GM18526 (cell line): ENCODE data around the gene SORT1.

Experiments used
- POLR2A ChIP-seq: IDR thresholded peaks from 3 replicates; pipeline ENCODE4 v1.6.1; 2011; ENCODE audit not compliant: insufficient read length; ENCODE audit errors: extremely low read depth

The SORT1 gene

DNA sequence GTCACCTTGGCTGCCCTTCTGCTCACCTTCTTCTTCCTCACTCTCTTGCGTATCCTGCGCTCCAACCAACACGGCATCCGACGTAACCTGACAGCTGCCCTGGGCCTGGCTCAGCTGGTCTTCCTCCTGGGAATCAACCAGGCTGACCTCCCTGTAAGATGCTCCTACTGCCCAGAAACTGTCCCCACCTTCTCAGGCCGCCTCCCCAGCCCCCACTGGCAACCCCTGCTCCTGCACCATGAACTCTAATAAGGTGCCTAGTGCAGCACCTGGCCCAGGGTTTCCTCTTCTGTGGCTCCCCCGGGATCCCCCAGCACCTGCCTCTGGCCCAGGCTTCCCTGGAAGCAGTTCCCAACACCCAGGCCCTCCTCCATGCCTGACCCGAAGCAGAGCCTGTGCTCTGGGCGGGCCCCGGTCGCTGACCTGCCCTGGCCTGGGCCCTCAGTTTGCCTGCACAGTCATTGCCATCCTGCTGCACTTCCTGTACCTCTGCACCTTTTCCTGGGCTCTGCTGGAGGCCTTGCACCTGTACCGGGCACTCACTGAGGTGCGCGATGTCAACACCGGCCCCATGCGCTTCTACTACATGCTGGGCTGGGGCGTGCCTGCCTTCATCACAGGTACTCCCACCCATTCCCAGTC is 127.6 kb downstream of the SORT1 start:
- TF ChIP-seq POLR2A: no peak

- no peak for TF ChIP-seq POLR2A
Measured at GRCh38 chr1:109269212-109269980, 128.3 kb downstream of the SORT1 start.

DNA sequence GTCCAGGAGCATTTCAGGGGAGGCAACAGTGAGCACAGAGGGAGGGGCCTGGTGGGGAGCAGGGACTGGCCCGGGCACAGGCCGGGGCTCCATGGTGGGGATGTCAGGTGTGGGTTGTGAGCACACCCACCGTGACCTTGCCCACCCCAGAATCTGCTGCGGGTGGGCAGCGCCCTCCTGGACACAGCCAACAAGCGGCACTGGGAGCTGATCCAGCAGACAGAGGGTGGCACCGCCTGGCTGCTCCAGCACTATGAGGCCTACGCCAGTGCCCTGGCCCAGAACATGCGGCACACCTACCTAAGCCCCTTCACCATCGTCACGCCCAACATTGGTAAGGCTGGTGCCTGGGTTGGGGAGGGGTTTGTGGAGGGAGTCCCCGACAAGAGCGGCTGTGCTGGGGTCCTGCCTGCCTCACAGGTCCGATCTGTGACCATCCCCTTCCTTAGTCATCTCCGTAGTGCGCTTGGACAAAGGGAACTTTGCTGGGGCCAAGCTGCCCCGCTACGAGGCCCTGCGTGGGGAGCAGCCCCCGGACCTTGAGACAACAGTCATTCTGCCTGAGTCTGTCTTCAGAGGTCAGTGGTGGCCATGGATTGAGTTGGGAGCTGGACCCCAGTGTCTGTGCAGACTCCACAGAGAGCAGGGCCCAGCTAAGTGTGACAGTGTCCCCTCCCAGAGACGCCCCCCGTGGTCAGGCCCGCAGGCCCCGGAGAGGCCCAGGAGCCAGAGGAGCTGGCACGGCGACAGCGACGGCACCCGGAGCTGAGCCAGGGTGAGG is 129.1 kb downstream of the SORT1 start:
- no peak for TF ChIP-seq POLR2A

- TF ChIP-seq POLR2A: no peak
Measured at GRCh38 chr1:109267743-109268300, 129.9 kb downstream of the SORT1 start.

- no peak for TF ChIP-seq POLR2A
Measured at GRCh38 chr1:109266965-109267364, 130.8 kb downstream of the SORT1 start.

- no peak for TF ChIP-seq POLR2A
Measured at GRCh38 chr1:109265741-109266330, 131.9 kb downstream of the SORT1 start.

- TF ChIP-seq POLR2A: no peak
Measured at GRCh38 chr1:109265016-109265415, 132.7 kb downstream of the SORT1 start.

- no peak for TF ChIP-seq POLR2A
Measured at GRCh38 chr1:109264379-109264755, 133.4 kb downstream of the SORT1 start.

DNA sequence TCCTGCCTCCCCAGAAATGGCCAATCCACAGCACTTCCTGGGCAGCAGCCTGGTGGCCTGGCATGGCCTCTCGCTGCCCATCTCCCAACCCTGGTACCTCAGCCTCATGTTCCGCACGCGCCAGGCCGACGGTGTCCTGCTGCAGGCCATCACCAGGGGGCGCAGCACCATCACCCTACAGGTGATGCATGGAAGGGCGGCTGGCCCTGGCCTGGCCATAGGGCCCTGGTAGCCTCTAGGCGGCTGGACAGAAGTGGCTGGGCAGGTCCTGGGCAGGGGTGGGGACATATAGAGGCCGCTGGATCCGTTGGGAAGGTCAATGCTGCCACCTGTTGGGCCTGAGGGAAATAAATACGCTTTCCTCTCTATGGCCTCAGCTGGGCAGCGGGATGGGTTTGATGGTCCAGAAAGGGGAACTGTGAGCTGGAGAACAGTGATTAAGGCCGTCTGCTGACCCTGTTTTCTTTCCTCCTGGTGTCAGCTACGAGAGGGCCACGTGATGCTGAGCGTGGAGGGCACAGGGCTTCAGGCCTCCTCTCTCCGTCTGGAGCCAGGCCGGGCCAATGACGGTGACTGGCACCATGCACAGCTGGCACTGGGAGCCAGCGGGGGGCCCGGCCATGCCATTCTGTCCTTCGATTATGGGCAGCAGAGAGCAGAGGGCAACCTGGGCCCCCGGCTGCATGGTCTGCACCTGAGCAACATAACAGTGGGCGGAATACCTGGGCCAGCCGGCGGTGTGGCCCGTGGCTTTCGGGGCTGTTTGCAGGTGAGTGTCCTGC is 133.9 kb downstream of the SORT1 start:
- TF ChIP-seq POLR2A: no peak

DNA sequence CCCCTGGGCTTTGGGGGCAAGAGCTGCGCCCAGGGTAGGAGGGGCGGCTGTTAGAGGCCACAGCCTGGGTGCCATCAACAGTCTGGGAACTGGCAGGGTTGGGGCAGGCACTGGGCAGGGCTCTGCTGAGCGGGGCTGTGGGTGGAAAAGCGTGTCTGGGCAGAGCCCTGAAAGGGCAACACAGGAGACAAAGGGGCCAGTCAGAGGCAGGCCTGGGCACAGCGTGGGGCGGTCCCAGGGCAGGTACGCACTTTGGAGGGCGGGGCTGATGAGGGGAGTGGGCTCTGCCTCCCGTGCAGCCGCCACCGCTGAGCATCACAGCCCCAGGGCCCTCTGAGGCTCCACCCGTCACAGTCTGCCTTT is 134.5 kb downstream of the SORT1 start:
- TF ChIP-seq POLR2A: no peak

DNA sequence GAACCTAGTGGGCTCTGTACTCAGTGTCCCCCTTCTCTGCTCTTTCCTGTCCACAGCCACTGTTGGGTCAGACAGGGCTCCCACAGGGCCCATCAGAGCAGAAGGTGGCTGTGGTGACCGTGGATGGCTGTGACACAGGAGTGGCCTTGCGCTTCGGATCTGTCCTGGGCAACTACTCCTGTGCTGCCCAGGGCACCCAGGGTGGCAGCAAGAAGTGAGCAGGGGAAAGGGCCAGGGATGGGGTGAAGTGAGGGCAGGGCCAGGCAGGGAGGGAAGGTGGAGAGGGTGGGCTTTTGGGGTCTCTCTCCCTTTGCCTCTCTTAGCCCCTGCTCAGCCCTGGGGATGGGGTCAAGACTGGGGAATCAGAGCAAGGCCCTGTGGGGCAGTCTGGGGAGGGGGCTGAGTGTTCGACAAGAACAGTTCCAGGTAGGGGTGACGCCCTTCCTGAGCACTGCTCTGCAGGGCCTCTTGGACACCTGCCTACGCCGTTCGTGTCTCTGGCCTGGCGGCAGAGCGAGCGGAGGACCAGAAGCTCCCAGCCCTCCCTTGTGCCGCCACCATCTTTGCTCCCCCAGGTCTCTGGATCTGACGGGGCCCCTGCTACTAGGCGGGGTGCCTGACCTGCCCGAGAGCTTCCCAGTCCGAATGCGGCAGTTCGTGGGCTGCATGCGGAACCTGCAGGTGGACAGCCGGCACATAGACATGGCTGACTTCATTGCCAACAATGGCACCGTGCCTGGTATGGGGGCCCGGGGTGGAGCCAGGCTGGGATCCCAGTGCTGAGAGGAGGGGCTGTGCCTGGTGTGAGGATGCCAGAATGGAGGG is 135.3 kb downstream of the SORT1 start:
- TF ChIP-seq POLR2A: no peak

DNA sequence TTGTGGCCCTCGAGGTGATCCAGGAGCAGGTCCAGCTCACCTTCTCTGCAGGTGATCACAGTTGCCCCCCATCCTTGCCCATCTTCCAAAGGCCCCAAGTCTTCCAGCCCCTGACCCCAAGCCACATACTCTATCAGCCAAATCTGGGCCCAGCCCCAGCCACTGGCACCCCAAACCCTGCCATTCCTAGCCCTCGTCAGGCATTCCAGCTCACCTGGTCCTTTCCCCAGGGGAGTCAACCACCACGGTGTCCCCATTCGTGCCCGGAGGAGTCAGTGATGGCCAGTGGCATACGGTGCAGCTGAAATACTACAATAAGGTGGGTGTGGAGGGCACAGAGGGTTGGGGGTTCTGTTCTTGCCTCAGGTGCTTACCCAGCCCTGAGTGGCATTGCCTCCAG is 136.1 kb downstream of the SORT1 start:
- no peak for TF ChIP-seq POLR2A

DNA sequence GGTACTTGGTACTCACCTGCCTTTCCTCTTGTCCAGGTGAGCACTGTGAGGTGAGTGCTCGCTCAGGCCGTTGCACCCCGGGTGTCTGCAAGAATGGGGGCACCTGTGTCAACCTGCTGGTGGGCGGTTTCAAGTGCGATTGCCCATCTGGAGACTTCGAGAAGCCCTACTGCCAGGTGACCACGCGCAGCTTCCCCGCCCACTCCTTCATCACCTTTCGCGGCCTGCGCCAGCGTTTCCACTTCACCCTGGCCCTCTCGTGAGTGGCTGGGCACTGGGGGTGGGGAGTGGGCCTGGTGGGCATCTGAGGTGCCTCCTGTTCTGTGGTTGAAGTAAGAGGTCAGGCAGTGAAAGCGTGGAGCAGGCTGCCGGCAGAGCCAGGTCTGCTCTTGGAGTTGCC is 136.7 kb downstream of the SORT1 start:
- TF ChIP-seq POLR2A: no peak

- no peak for TF ChIP-seq POLR2A
Measured at GRCh38 chr1:109259674-109260557, 137.8 kb downstream of the SORT1 start.
